KOPT-K1 (cell line): ENCODE results near the gene CMTM8.

Experiments used
- H3K27ac ChIP-seq: fragments of 200-600 bp; sonication (generic); 2 replicates; pipeline ENCODE4 v1.5.1; 2016; ENCODE audit warnings: antibody characterized with exemption, mild to moderate bottlenecking, low read depth, low read length; ENCODE audit not compliant: poor library complexity, severe bottlenecking
- H3K36me3 ChIP-seq: fragments of 200-600 bp; sonication (generic); 2 replicates; pipeline ENCODE4 v1.5.1; 2017; ENCODE audit warnings: antibody characterized with exemption, mild to moderate bottlenecking, low read length, moderate library complexity; ENCODE audit not compliant: insufficient read depth
- H3K9me3 ChIP-seq: fragments of 200-600 bp; sonication (generic); 2 replicates; pipeline ENCODE4 v1.5.1; 2017; ENCODE audit warnings: antibody characterized with exemption, low read length, mild to moderate bottlenecking; ENCODE audit not compliant: insufficient read depth, poor library complexity, severe bottlenecking

The CMTM8 gene

GRCh38 chr3:32401556-32402081, 163.1 kb downstream of the CMTM8 start:
- no peak overlapping the region for H3K27ac ChIP-seq
- H3K9me3 ChIP-seq, result no peaks in the 10 kb centered on the region
- no peaks in the 10 kb centered on the region for H3K36me3 ChIP-seq

- Histone ChIP-seq H3K27ac (no peak overlapping the region), H3K36me3 (no peaks in the 10 kb centered on the region), H3K9me3 (no peaks in the 10 kb centered on the region)
These were observed 165.2 kb downstream of the CMTM8 start for GRCh38 chr3:32403663-32404062.

- H3K36me3 ChIP-seq, result no peaks in the 10 kb centered on the region
- H3K27ac ChIP-seq, result no peak overlapping the region
- H3K9me3 ChIP-seq, result no peaks in the 10 kb centered on the region
These were observed 166.2 kb downstream of the CMTM8 start for GRCh38 chr3:32404714-32405113.

GRCh38 chr3:32405155-32405554, 166.7 kb downstream of the CMTM8 start:
- Histone ChIP-seq H3K36me3 (no peaks in the 10 kb centered on the region), H3K27ac (no peak overlapping the region), H3K9me3 (no peaks in the 10 kb centered on the region)

GRCh38 chr3:32405711-32406323, 167.3 kb downstream of the CMTM8 start:
- Histone ChIP-seq H3K36me3 (no peaks in the 10 kb centered on the region), H3K27ac (no peak overlapping the region), H3K9me3 (no peaks in the 10 kb centered on the region)

- Histone ChIP-seq H3K36me3 (no peaks in the 10 kb centered on the region), H3K27ac (no peak overlapping the region), H3K9me3 (no peaks in the 10 kb centered on the region)
These were observed 168.3 kb downstream of the CMTM8 start for GRCh38 chr3:32406486-32407408.

- Histone ChIP-seq H3K9me3 (no peaks in the 10 kb centered on the region), H3K27ac (no peak overlapping the region), H3K36me3 (no peaks in the 10 kb centered on the region)
These were observed 172.1 kb downstream of the CMTM8 start for GRCh38 chr3:32410367-32411246.

- Histone ChIP-seq H3K27ac (no peak overlapping the region), H3K9me3 (no peaks in the 10 kb centered on the region), H3K36me3 (no peaks in the 10 kb centered on the region)
These were observed 173.0 kb downstream of the CMTM8 start for GRCh38 chr3:32411442-32411841.

GRCh38 chr3:32412887-32413286, 174.4 kb downstream of the CMTM8 start:
- H3K9me3 ChIP-seq, result no peaks in the 10 kb centered on the region
- H3K27ac ChIP-seq, result no peak overlapping the region
- no peaks in the 10 kb centered on the region for H3K36me3 ChIP-seq

- Histone ChIP-seq H3K9me3 (no peaks in the 10 kb centered on the region), H3K36me3 (no peaks in the 10 kb centered on the region), H3K27ac (no peak overlapping the region)
These were observed 175.5 kb downstream of the CMTM8 start for GRCh38 chr3:32413845-32414521.

- no peaks in the 10 kb centered on the region for H3K36me3 ChIP-seq
- no peaks in the 10 kb centered on the region for H3K9me3 ChIP-seq
- no peak overlapping the region for H3K27ac ChIP-seq
These were observed 176.2 kb downstream of the CMTM8 start for GRCh38 chr3:32414522-32415202.

GRCh38 chr3:32419742-32420125, 181.3 kb downstream of the CMTM8 start:
- H3K9me3 ChIP-seq, result no peaks in the 10 kb centered on the region
- H3K36me3 ChIP-seq, result no peaks in the 10 kb centered on the region
- H3K27ac ChIP-seq, result no peak overlapping the region
